Measurements from ENCODE around the gene HDAC1. TPM values are rescaled to one million over a fixed set of nuclear protein-coding genes. Genes with fewer than 3 reads are reported as not detected.

The HDAC1 gene
- total and polyA plus RNA-seq, 2 of the 8 experiments (the other 6 are each of a cell fraction or from before 2014, with no cell fraction given): 111 to 125 TPM

DNA sequence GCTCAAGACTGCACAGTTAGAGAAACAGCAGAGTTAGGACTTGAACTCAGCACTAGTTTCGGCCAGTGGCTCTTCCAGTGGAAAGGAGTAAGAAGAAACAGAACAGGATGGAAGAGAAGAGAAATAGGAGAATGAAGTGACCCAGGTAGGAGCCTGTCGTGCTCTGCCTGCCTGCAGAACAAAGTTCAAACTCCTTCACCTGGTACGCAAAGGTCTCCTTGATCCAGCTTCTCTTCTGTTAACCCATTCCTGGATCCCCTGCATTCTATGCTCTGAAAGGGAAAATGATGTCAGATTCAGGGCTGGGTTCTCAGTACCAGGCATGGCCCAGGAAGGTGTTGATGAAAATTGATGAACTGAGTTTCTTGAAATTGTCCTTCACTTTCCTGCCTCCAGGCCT, 66.6 kb downstream of the HDAC1 start (continued):
- TF ChIP-seq RAD21 (IDR thresholded peaks at IDR 0.05 in 1 of 2, conservative IDR thresholded peaks at IDR 0.05 in 1 of 2; ENCODE audit: low read depth in 2 of 2, low read length in 2 of 2): no peak
